GM12878 (cell line): ENCODE data around the gene CYSRT1. TPM values are rescaled to one million over a fixed set of nuclear protein-coding genes. Genes with fewer than 3 reads are reported as not detected.
A peak's percentile ranks its signal among the peaks of the same experiment; 100 is the strongest.

Experiments
- ATAC-seq: fragments of 200-7000 bp; cut with Tn5 transposase; 3 replicates; pipeline ENCODE4 v1.9.1; 2020; ENCODE audit warnings: mild to moderate bottlenecking, moderate library complexity
- BruUV-seq: library from RNA; stranded (reverse); fragments of 400-500 nt; replicated peaks from 2 replicates; lab custom pipeline; 2021; lab: Mats Ljungman, UMichigan
- CTCF ChIA-PET: fragments of 300-600 bp; sonication (Branson Sonifier 250); formaldehyde crosslinking; extraction: SDS; loops from one replicate; lab custom pipeline; 2021; ENCODE audit warnings: inconsistent platforms; lab: Yijun Ruan, JAX
- POLR2A ChIA-PET: fragments of 350-600 bp; formaldehyde crosslinking; extraction: SDS; loops from one replicate; lab custom pipeline; 2021; ENCODE audit warnings: inconsistent platforms; lab: Charles Lee
- RAD21 ChIA-PET: fragments of 300-600 bp; sonication (Branson Sonifier 250); formaldehyde crosslinking; loops from one replicate; lab custom pipeline; 2023; ENCODE audit warnings: antibody characterized with exemption; ENCODE audit not compliant: unreplicated experiment; lab: Charles Lee
- SMC1A ChIA-PET: fragments of 300-600 bp; sonication (Branson Sonifier 250); formaldehyde crosslinking; loops from one replicate; lab custom pipeline; 2023; ENCODE audit not compliant: unreplicated experiment, uncharacterized antibody; lab: Charles Lee
- DNase-seq: peaks from one replicate; pipeline ENCODE4 v3.0.0-alpha.2; 2011; ENCODE audit warnings: low read depth, low spot score
- FAIRE-seq: peaks from 3 replicates; lab custom pipeline; 2011; peaks lifted over from hg19 to GRCh38; lab: Jason Lieb, UNC
- H2AFZ ChIP-seq: 2 replicates; pipeline ENCODE4 v1.6.0; 2011; ENCODE audit warnings: low read depth, low read length, control low read depth; ENCODE audit not compliant: control insufficient read depth
- H3K27ac ChIP-seq: 2 replicates; pipeline ENCODE4 v1.5.1; 2011; ENCODE audit warnings: control low read depth; ENCODE audit not compliant: control insufficient read depth, insufficient read depth
- H3K27me3 ChIP-seq, 2 experiments: replicated peaks in 1 of 2; 2 replicates each; pipeline versions ENCODE4 v1.6.0 to v1.6.1; 2011; ENCODE audit warnings: low read length in 1 of 2; ENCODE audit not compliant: control insufficient read depth in 2 of 2, insufficient read depth in 2 of 2
- H3K36me3 ChIP-seq, 2 experiments: 2 replicates each; pipeline ENCODE4 v1.5.1; 2011; ENCODE audit warnings: low read length in 1 of 2; ENCODE audit not compliant: control insufficient read depth in 2 of 2, insufficient read depth in 2 of 2
- H3K4me1 ChIP-seq: 2 replicates; pipeline ENCODE4 v1.6.1; 2011; ENCODE audit warnings: mild to moderate bottlenecking, low read length, moderate library complexity, mixed read lengths; ENCODE audit not compliant: control insufficient read depth, insufficient read depth
- H3K4me2 ChIP-seq: 2 replicates; pipeline ENCODE4 v1.6.0; 2011; ENCODE audit warnings: control low read depth; ENCODE audit not compliant: control insufficient read depth, insufficient read depth
- H3K4me3 ChIP-seq: fragments of 200-600 bp; sonication (generic); 2 replicates; pipeline ENCODE4 v1.5.1; 2016
- H3K79me2 ChIP-seq: 2 replicates; pipeline ENCODE4 v1.6.0; 2011; ENCODE audit warnings: low read length; ENCODE audit not compliant: control insufficient read depth, insufficient read depth
- H3K9ac ChIP-seq: 2 replicates; pipeline ENCODE4 v1.8.0; 2011; ENCODE audit warnings: low read length, control low read depth, mixed read lengths; ENCODE audit not compliant: control insufficient read depth, insufficient read depth
- H3K9me3 ChIP-seq: replicated peaks from 3 replicates; pipeline ENCODE4 v1.5.1; 2011; ENCODE audit warnings: mild to moderate bottlenecking, low read length; ENCODE audit not compliant: control insufficient read depth, insufficient read depth
- H4K20me1 ChIP-seq: 2 replicates; pipeline ENCODE4 v1.6.0; 2011; ENCODE audit not compliant: control insufficient read depth, insufficient read depth
- CEBPB ChIP-seq, 2 experiments: fragments of 150-350 bp in 1 of 2; IDR thresholded peaks; 2 replicates each; pipeline ENCODE4 v1.6.1; 2012 to 2014; ENCODE audit warnings: low read depth in 2 of 2, low read length in 2 of 2, borderline replicate concordance in 1 of 2, inconsistent platforms in 1 of 2
- E2F4 ChIP-seq: IDR thresholded peaks from 2 replicates; pipeline ENCODE4 v1.6.1; 2012; ENCODE audit warnings: low read depth, low read length, improper control_type of control experiment
- ESRRA ChIP-seq: IDR thresholded peaks from 2 replicates; pipeline ENCODE4 v1.6.1; 2012; ENCODE audit warnings: mild to moderate bottlenecking, low read length, improper control_type of control experiment
- RCOR1 ChIP-seq: conservative IDR thresholded peaks from 2 replicates; pipeline ENCODE4 v1.6.1; 2012; ENCODE audit warnings: low read depth, low read length, improper control_type of control experiment
- TCF7 ChIP-seq: IDR thresholded peaks from 2 replicates; pipeline ENCODE4 v1.6.1; 2014; ENCODE audit warnings: antibody characterized with exemption, borderline replicate concordance
- YY1 ChIP-seq: IDR thresholded peaks from 2 replicates; pipeline ENCODE4 v1.6.1; 2011; ENCODE audit warnings: low read depth, mild to moderate bottlenecking, low read length
- WGBS: methylation state at CpG from one replicate; pipeline ENCODE4 v1.1.6; 2016; ENCODE audit warnings: low lambda C conversion rate; ENCODE audit not compliant: insufficient replicate concordance, insufficient coverage; ENCODE audit errors: missing lambda C conversion rate; 5-methylcytosine and 5-hydroxymethylcytosine counted together
- in situ Hi-C: fragments of 300-500 bp; cut with MboI; formaldehyde crosslinking; loops from 9 replicates; pipeline ENCODE4 v1.14.3; 2018; ENCODE audit warnings: mixed read lengths
- intact Hi-C: fragments of 100-400 bp; cut with micrococcal nuclease; formaldehyde crosslinking; loops from one replicate; pipeline ENCODE4 v1.14.2; 2022; ENCODE audit not compliant: unreplicated experiment
- polyA plus RNA-seq, 11 experiments: library from polyadenylated mRNA; depleted of rRNA in 4 of 11; unstranded in 6 of 11; stranded (reverse) in 5 of 11; fragments of >200 nt; fragmentation: Nextera tagmentation in 4 of 11; fragmentation: Illumina TruSeq in 1 of 11; extraction: Ambion mirVana in 4 of 11; extraction: Trizol in 1 of 11; gene quantifications; 1 replicate in 1 of 11; 2 replicates in 10 of 11; pipeline versions ENCODE4 v1.2.1 to v1.2.3, GENCODE V29; 2011 to 2016; ENCODE audit warnings: inconsistent platforms in 2 of 11, missing spikeins in 2 of 11, low read depth in 1 of 11
- total RNA-seq, 4 experiments: library from RNA; depleted of rRNA in 3 of 4; stranded (reverse); fragments of >200 nt in 3 of 4; fragmentation: Illumina TruSeq in 1 of 4; extraction: Trizol in 1 of 4; gene quantifications; 2 replicates each; pipeline versions ENCODE4 v1.2.1 to v1.2.3, GENCODE V29; 2013 to 2021
- TF ChIP-seq, protein P1 (sequence below): fragments of 150-350 bp; IDR thresholded peaks from 2 replicates; pipeline ENCODE4 v1.6.1; 2014; ENCODE audit warnings: mild to moderate bottlenecking, low read depth, low read length

CYSRT1 gene
- total and polyA plus RNA-seq, 10 of the 15 experiments (the other 5 are each of a cell fraction or from before 2014, with no cell fraction given): 0.24 to 3.6 (median 0.97) TPM; not detected in 1

DNA sequence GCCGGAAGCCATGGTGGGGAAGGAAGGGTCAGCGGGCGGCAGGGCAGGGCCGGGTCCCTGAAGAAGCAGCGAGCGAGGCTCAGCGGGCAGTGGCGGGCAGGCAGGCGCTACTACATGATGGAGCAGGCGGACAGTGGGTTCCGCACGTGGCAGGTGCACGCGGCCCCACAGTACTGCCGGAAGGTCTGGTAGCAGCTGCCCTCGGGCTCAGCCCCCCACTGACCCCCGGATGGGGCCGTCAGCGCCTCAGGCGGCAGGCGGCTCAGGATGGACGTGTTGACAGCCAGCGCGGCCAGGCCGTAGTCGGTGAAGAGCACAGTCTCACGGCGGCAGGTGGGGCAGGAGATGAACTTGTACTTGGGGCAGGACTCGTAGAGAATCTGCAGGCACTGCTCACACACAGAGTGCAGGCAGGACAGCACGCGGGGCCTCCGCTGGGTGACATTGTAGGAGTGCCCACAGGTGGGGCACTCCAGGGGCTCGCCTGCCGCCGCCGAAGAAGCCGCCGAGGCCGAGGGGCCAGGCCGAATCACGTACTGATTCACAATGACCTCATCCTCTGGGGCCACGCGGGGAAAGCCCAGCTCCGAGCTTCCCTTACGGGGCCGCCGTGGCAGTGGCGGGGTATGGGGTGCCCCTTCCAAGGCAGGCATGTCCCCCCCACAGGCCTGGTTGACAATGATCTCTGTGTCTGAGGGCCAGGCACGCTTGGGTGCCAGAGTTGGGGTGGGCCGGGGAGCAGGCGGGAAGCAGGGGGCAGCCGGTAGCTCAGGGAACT is 4.5 kb upstream of the CYSRT1 start:
- Histone ChIP-seq H3K27me3 (no peaks in the 10 kb centered on the region), H3K36me3 (peaks cover 0 to 2% of the 10 kb centered on the region in 2 experiments; a peak in 1 of 4 replicates), H3K9me3 (no peaks in the 10 kb centered on the region)
- no peak for FAIRE-seq
- 88% methylated on average over 50 of the region's 52 CpGs for WGBS
- TF ChIP-seq CEBPB (IDR thresholded peaks at IDR 0.05; ENCODE audit: borderline replicate concordance in 1 of 2, low read depth in 2 of 2, low read length in 2 of 2): no peak
- TF ChIP-seq E2F4: no peak
- no peak for TF ChIP-seq TCF7
- no peak for TF ChIP-seq ESRRA
- no peak for TF ChIP-seq RCOR1
- TF ChIP-seq, protein P1, sequence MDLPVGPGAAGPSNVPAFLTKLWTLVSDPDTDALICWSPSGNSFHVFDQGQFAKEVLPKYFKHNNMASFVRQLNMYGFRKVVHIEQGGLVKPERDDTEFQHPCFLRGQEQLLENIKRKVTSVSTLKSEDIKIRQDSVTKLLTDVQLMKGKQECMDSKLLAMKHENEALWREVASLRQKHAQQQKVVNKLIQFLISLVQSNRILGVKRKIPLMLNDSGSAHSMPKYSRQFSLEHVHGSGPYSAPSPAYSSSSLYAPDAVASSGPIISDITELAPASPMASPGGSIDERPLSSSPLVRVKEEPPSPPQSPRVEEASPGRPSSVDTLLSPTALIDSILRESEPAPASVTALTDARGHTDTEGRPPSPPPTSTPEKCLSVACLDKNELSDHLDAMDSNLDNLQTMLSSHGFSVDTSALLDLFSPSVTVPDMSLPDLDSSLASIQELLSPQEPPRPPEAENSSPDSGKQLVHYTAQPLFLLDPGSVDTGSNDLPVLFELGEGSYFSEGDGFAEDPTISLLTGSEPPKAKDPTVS: no peak
- TF ChIP-seq YY1: no peak
- TF ChIP-seq, all 136 proteins: peak for 0
- Histone ChIP-seq H3K27ac (no peak overlapping the region), H3K4me1 (peaks cover 16% of the 10 kb centered on the region), H3K4me2 (no peak overlapping the region), H4K20me1 (no peaks in the 10 kb centered on the region), H3K79me2 (no peaks in the 10 kb centered on the region), H2AFZ (no peak overlapping the region), H3K9ac (no peak overlapping the region), H3K4me3 (no peak overlapping the region)
- SMC1A ChIA-PET: interaction anchor here (0.5 to 1.1 kb wide), 2 partner anchors 18 to 102 kb away, joined by 3 read pairs; no protein-coding TSS in a partner anchor
- CTCF ChIA-PET: no interaction called here
- intact Hi-C loops (loop anchor here (5.0 to 10.0 kb wide), 2 partner anchors 33 to 176 kb away; partner anchors contain the start of genes ANAPC2, NPDC1 and SSNA1), in situ Hi-C loops (no loop called here)
- BruUV-seq: TSS peak; percentile 77
- DNase-seq (no peak), ATAC-seq (no peak)
- POLR2A ChIA-PET: interaction anchor here (5.5 kb wide), 1 partner anchor 16 kb away, joined by 68 read pairs; the partner anchor contains the start of genes NDOR1, TMEM203 and TPRN
- RAD21 ChIA-PET: interaction anchor here (0.7 kb wide), 1 partner anchor 170 kb away, joined by 3 read pairs; no protein-coding TSS in a partner anchor
